EH (cell line): ENCODE measurements around the gene METAP1D.
"Not testable (repeated sequence)": the region's sequence is repeated elsewhere in the genome, so short reads cannot be mapped to it uniquely, and the experiment has no call there.

ENCODE experiments used
- DNase-seq: peaks from one replicate; pipeline ENCODE4 v3.0.0-alpha.2; 2015; ENCODE audit warnings: low read depth

Gene METAP1D

GRCh38 chr2:171997031-171997430, 2.7 kb upstream of the METAP1D start:
- not testable (repeated sequence) for DNase-seq

- no peak for DNase-seq
These were observed 592 bp upstream of the METAP1D start for GRCh38 chr2:171999161-171999560.

DNA sequence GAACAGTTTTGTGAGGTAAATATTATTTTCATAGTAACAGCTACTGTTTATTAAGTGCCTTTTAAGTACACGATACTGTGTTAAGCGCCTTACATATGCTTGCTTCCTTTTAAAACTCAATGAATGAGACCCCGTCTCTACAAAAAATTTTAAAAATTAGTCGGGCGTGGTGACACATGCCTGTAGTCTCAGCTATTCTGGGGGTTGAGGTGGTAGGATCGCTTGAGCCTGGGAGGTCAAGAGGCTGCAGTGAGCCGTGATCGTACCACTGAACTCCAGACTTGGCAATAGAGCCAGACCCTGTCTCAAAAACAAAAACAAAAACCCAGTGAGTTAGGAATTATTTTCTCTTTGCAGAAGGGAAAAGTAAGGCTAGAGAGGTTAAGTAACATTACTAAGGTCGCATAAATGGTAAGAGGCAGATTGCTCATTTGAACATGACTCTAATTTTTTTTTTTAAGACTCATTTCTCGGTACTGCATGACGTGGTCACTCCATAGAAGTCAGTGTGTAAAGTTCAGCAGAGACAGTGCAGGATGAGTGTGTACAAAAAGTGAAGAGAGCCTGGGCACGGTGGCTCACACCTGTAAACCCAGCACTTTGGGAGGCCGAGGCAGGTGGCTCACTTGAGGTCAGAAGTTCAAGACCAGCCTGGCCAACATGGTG, 1.1 kb downstream of the METAP1D start:
- DNase-seq, result no peak

- no peak for DNase-seq
These were observed 7.6 kb downstream of the METAP1D start for GRCh38 chr2:172007372-172007771.

DNA sequence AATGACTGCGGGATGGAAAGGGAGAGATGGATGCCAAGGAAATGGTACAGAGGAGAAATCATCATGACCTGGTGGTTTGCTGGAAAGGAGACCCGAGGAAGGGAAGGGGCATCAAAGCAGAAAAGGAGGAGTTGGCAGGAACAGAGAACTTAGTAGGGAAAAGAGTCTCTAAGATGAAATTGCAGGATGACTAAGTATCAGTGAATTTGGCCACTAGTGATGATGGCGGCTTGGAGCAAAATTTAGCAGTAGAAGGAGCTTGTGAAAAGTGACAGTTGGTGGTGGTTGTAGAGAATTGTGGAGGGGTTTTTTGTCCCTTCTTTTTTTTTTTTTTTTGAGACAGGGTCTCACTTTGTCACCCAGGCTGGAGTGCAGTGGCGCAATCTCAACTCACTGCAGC, 10.1 kb downstream of the METAP1D start:
- DNase-seq, result no peak

GRCh38 chr2:172011812-172012575, 12.2 kb downstream of the METAP1D start:
- no peak for DNase-seq

GRCh38 chr2:172012677-172013391, 13.1 kb downstream of the METAP1D start:
- peak; percentile 27 for DNase-seq

DNA sequence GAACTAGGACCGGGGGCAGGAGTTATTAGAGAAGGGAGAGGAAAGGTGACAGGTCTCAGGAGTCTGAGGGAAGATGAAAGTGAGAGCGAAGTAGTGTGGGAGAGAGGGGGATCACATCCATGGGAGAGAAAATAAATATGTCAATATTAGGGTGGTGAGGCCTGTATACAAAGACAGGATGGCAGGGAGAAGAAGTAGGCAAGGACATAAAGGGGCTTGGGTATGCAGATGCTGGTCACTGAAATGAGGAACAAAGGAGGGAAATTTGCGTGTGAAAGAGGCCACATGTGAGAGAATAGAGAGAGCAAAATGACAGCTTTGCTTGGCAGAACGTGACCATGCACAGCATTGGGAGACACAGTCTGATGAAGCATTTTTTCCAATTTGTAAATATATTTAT, 13.6 kb downstream of the METAP1D start:
- no peak for DNase-seq

DNA sequence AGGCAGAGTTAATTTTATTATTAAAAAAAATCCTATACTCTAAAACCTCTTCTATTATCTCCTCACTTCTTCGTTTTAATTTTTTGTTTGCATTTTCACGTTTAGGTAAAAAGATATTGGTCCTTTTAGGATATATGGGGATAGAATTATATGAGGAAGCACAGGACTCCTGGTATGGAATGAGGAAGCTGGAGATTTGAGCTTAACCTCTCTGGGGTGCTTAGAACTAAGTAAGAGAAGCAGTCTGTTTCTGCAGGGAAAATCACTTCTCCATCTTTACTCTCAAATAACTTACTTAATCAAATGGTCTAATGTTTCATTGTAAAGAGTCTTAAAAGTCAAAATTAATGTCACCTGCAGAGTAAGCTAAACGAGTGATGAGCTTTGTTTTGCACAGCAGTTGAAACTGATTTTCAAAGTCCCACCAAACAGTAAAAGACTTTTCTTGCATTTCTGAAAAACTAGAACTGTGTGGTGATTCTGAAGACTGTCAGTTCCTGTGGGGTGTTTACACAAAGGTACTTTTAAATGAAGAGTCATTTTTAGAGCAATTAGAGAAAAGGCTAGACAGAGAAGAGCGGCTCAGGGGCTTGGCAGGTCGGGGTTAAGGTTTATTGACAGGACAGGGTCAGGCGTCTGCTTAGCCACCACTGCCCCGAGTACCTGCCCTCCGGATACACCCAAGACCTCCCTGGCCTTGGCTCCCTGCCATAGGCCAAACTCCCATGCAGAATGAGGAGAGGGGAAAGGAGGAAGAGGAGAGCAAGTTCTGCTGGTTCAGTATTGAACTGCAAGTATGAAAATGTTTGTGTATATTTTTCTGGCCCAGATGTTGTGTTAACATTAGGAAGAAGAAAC, 21.6 kb downstream of the METAP1D start:
- peak; percentile 19 for DNase-seq

DNA sequence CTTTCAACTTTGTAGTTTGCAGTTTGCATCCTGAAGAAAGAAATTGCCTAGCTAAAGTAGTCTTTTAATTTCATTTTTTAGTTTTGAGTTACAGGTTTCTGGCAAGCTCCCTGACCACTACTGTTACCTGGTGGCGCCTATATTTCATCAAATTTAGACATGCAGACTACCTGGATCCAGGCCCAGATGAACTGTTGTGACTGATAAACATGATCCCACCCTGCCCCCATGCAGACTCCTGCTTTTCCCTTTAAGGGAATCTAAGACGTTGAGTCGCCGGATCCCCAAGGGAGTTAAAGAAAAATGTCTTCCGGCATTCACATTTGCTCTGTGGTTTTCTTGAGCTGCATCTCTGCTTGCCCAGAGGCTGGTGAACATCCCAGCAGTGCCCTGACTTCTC, 22.2 kb downstream of the METAP1D start:
- DNase-seq, result peak; percentile 70

GRCh38 chr2:172031536-172031935, 31.8 kb downstream of the METAP1D start:
- DNase-seq, result no peak

DNA sequence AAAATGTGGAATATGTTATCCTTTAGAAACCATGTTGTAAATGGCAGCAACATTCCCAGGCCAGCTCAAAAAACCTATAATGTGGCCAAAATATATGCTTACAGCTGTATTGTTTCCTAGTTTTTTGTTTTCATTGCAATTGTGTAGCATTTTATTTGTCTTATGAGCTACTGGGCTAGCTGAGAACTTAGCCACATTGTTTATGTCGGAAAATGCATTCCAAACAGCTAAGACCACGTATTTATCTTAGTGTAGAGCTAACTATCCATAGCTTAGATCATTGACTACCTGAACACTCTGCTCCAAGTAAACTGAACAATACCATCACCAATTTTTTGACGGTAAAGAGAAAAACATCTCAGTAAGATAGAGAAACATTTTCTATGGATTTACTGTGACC, 38.4 kb downstream of the METAP1D start:
- peak; percentile 43 for DNase-seq

DNA sequence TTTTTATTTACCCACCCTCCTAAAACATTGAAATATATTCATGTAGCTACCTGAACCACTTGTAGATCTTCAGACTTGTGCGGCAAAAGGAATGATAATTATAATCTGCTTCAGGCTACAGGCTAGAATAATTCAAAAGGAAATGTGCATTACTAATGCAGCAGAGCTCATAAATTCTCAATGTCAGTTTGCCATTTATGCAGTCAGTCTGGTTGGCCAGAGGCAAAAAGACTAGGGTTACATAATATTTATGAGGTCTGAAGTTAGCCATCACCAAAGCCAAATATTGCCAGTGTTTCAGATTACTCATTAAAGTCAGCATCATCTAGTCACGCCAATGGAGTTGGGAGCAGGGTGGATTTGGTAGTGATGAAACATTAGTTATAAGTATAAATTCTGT, 38.9 kb downstream of the METAP1D start:
- peak; percentile 97 for DNase-seq

DNA sequence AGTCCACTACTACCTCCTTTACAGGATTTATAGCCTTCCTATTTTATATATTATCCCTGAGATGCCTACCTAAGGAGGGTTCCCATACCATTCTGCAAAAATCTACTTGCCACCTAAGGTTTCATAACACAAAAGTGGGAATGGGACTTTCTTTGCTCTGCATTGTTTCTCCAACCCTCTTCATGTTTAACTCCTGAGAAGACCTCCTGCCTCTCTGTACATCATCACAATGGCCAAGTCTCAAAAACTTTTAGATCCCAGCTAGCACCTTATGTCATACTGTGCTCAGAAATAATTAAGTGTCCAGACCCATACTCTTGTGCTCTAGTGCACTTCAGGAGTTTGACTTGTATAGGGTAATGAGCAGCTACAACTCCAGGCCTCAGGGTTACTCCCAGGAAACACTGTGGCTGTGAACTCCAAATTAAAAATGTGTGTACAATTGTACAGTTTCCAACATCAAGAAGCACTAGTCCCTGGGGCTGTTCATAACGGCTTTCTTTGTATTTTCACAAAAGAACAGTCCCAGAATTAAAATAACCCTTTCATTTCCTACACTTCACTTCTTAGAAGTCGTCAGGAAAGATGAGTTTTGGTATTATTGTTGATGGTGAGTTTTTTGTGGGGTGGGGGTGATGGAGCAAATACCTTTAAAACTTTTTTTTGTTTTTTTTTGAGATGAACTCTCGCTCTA, 39.4 kb downstream of the METAP1D start:
- peak; percentile 23 for DNase-seq

DNA sequence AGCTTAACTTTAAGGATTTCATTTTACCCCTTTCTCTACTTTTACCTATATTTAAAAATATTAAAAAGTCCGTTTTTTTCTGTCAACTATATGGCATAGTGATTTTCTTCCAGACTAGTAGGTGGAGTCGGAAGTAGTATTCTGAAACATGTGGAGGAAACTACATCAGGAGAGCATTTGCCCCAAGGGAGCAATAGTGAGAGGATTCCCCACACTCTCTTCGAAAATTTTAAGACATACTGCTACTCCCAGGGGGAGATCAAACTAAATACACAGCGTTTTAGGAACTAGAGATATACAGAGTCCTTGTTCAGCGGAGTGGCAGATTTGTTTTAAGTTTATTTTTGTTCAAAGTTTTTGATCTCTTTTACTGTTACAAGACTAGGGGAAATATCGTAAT, 40.6 kb downstream of the METAP1D start:
- DNase-seq, result no peak

- peak; percentile 30 for DNase-seq
These were observed 46.4 kb downstream of the METAP1D start for GRCh38 chr2:172046080-172046678.

GRCh38 chr2:172046866-172047565, 47.3 kb downstream of the METAP1D start:
- no peak for DNase-seq

- DNase-seq, result no peak
These were observed 48.1 kb downstream of the METAP1D start for GRCh38 chr2:172047566-172048507.
